IMR-90 (cell line): ENCODE measurements around the gene ZNF480. TPM values are rescaled to one million over a fixed set of nuclear protein-coding genes. Genes with fewer than 3 reads are reported as not detected.

Experiments
- ATAC-seq: fragments of 200-7000 bp; cut with Tn5 transposase; 2 replicates; pipeline ENCODE4 v1.9.1; 2020; ENCODE audit warnings: low read depth, mild to moderate bottlenecking, moderate library complexity
- BruUV-seq: library from RNA; stranded (reverse); fragments of 400-500 nt; replicated peaks from 2 replicates; lab custom pipeline; 2021; lab: Mats Ljungman, UMichigan
- CTCF ChIA-PET: fragments of 300-600 bp; formaldehyde crosslinking; extraction: SDS; loops from one replicate; lab custom pipeline; 2021; ENCODE audit warnings: antibody characterized with exemption; lab: Yijun Ruan, JAX
- POLR2A ChIA-PET: fragments of 300-600 bp; sonication (Branson Sonifier 250); formaldehyde crosslinking; loops from one replicate; lab custom pipeline; 2022; ENCODE audit warnings: antibody characterized with exemption; ENCODE audit not compliant: unreplicated experiment; lab: Charles Lee
- DNase-seq: peaks from one replicate; pipeline ENCODE4 v3.0.0; 2013
- H2AFZ ChIP-seq: replicated peaks from 2 replicates; pipeline ENCODE3; 2013; ENCODE audit warnings: low read length, mild to moderate bottlenecking; ENCODE audit not compliant: poor library complexity
- H2AK5ac ChIP-seq: 2 replicates; pipeline ENCODE4 v1.6.1; 2013; ENCODE audit warnings: low read depth, low read length, inconsistent platforms
- H2AK9ac ChIP-seq: replicated peaks from 2 replicates; pipeline ENCODE3; 2013; ENCODE audit warnings: mild to moderate bottlenecking, low read depth, low read length, moderate library complexity; ENCODE audit not compliant: poor library complexity
- H2BK120ac ChIP-seq: 2 replicates; pipeline ENCODE4 v1.6.1; 2013; ENCODE audit warnings: low read depth, low read length, inconsistent platforms
- H2BK15ac ChIP-seq: 3 replicates; pipeline ENCODE4 v1.6.1; 2013; ENCODE audit warnings: low read depth, low read length, inconsistent platforms
- H2BK20ac ChIP-seq: 2 replicates; pipeline ENCODE4 v1.6.1; 2013; ENCODE audit warnings: low read depth, mild to moderate bottlenecking, inconsistent platforms, low read length, moderate library complexity
- H2BK5ac ChIP-seq: 2 replicates; pipeline ENCODE4 v1.6.1; 2013; ENCODE audit warnings: mild to moderate bottlenecking, low read depth, low read length, inconsistent platforms; ENCODE audit not compliant: poor library complexity, severe bottlenecking
- H3K14ac ChIP-seq: replicated peaks from 2 replicates; pipeline ENCODE4 v1.6.1; 2013; ENCODE audit warnings: low read depth, low read length, inconsistent platforms
- H3K18ac ChIP-seq: 2 replicates; pipeline ENCODE4 v1.6.1; 2013; ENCODE audit warnings: low read depth, low read length, control low read depth
- H3K23ac ChIP-seq: 2 replicates; pipeline ENCODE4 v1.6.1; 2013; ENCODE audit warnings: low read depth, low read length, inconsistent platforms
- H3K27ac ChIP-seq: 2 replicates; pipeline ENCODE4 v1.5.1; 2013; ENCODE audit warnings: mild to moderate bottlenecking, control low read depth, low read length; ENCODE audit not compliant: insufficient read depth
- H3K27me3 ChIP-seq: 2 replicates; pipeline ENCODE4 v1.6.1; 2013; ENCODE audit warnings: low read length; ENCODE audit not compliant: control insufficient read depth, insufficient read depth
- H3K36me3 ChIP-seq: 2 replicates; pipeline ENCODE4 v1.6.1; 2013; ENCODE audit warnings: low read length, mixed read lengths; ENCODE audit not compliant: control insufficient read depth, insufficient read depth
- H3K4ac ChIP-seq: 2 replicates; pipeline ENCODE4 v1.6.1; 2013; ENCODE audit warnings: low read depth, low read length, inconsistent platforms
- H3K4me1 ChIP-seq: 2 replicates; pipeline ENCODE4 v1.6.1; 2013; ENCODE audit warnings: low read length, mixed read lengths; ENCODE audit not compliant: control insufficient read depth, insufficient read depth
- H3K4me2 ChIP-seq: 2 replicates; pipeline ENCODE4 v1.6.1; 2013; ENCODE audit warnings: low read depth, mild to moderate bottlenecking, control low read depth, low read length, moderate library complexity
- H3K4me3 ChIP-seq: 2 replicates; pipeline ENCODE4 v1.5.1; 2013; ENCODE audit warnings: low read depth, mild to moderate bottlenecking, control low read depth, low read length, moderate library complexity; ENCODE audit not compliant: insufficient read depth
- H3K56ac ChIP-seq: 2 replicates; pipeline ENCODE4 v1.6.1; 2013; ENCODE audit warnings: low read length, inconsistent platforms; ENCODE audit not compliant: insufficient read depth; ENCODE audit errors: extremely low read depth
- H3K79me1 ChIP-seq, 2 experiments: 2 replicates each; pipeline ENCODE4 v1.6.1; 2013; ENCODE audit warnings: low read length in 2 of 2, inconsistent platforms in 1 of 2, low read depth in 1 of 2
- H3K9ac ChIP-seq: 2 replicates; pipeline ENCODE4 v1.6.1; 2013; ENCODE audit warnings: low read depth, low read length, control low read depth
- H3K9me1 ChIP-seq: 2 replicates; pipeline ENCODE4 v1.6.1; 2013; ENCODE audit warnings: low read length, inconsistent platforms; ENCODE audit not compliant: insufficient read depth
- H3K9me3 ChIP-seq: 2 replicates; pipeline ENCODE4 v1.6.1; 2013; ENCODE audit warnings: low read length; ENCODE audit not compliant: control insufficient read depth, insufficient read depth
- H4K20me1 ChIP-seq: 2 replicates; pipeline ENCODE4 v1.6.1; 2013; ENCODE audit warnings: low read length, inconsistent platforms; ENCODE audit not compliant: insufficient read depth
- H4K5ac ChIP-seq: 2 replicates; pipeline ENCODE4 v1.6.1; 2013; ENCODE audit warnings: mild to moderate bottlenecking, low read depth, low read length, control low read depth
- H4K8ac ChIP-seq, 2 experiments: 2 replicates each; pipeline ENCODE4 v1.6.1; 2013; ENCODE audit warnings: low read depth in 2 of 2, low read length in 2 of 2, control low read depth in 1 of 2, inconsistent platforms in 1 of 2
- H4K91ac ChIP-seq: 2 replicates; pipeline ENCODE4 v1.6.1; 2013; ENCODE audit warnings: low read depth, low read length, inconsistent platforms; ENCODE audit not compliant: insufficient read depth
- BHLHE40 ChIP-seq: fragments of 150-350 bp; IDR thresholded peaks from 2 replicates; pipeline ENCODE4 v1.6.1; 2016; ENCODE audit warnings: mild to moderate bottlenecking, low read depth, low read length
- CEBPB ChIP-seq: IDR thresholded peaks from 2 replicates; pipeline ENCODE4 v1.6.1; 2012; ENCODE audit warnings: low read depth, low read length, improper control_type of control experiment
- ELK1 ChIP-seq: fragments of 150-350 bp; IDR thresholded peaks from 2 replicates; pipeline ENCODE4 v1.6.1; 2016; ENCODE audit warnings: low read depth, mild to moderate bottlenecking, low read length, moderate library complexity, borderline replicate concordance
- FOS ChIP-seq: fragments of 150-350 bp; IDR thresholded peaks from 2 replicates; pipeline ENCODE4 v1.6.1; 2016; ENCODE audit warnings: low read depth, low read length
- RAD21 ChIP-seq: IDR thresholded peaks from 2 replicates; pipeline ENCODE4 v1.6.1; 2012; ENCODE audit warnings: low read length, improper control_type of control experiment
- RCOR1 ChIP-seq: IDR thresholded peaks from 2 replicates; pipeline ENCODE4 v1.6.1; 2012; ENCODE audit warnings: mild to moderate bottlenecking, low read length, improper control_type of control experiment; ENCODE audit not compliant: insufficient replicate concordance
- USF2 ChIP-seq: fragments of 150-350 bp; IDR thresholded peaks from 2 replicates; pipeline ENCODE4 v1.6.1; 2017; ENCODE audit warnings: mild to moderate bottlenecking, antibody characterized with exemption, low read length, low read depth
- WGBS, 2 experiments: methylation state at CpG; one replicate each; pipeline versions ENCODE4 v1.1.5 to v1.1.7; 2013; ENCODE audit warnings: missing lambda C conversion rate in 2 of 2; ENCODE audit not compliant: insufficient read length in 1 of 2; ENCODE audit errors: extremely low coverage in 2 of 2; 5-methylcytosine and 5-hydroxymethylcytosine counted together
- dilution Hi-C: fragments of 300-500 bp; cut with HindIII; formaldehyde crosslinking; loops from one replicate; pipeline ENCODE4 v1.14.3; 2018; ENCODE audit warnings: low sequenced_read_pairs; ENCODE audit not compliant: unreplicated experiment
- in situ Hi-C: fragments of 300-500 bp; cut with MboI; formaldehyde crosslinking; loops from 3 replicates; pipeline ENCODE4 v1.14.3; 2019; ENCODE audit warnings: low sequenced_read_pairs, inconsistent platforms, mixed read lengths
- intact Hi-C: fragments of 100-400 bp; cut with micrococcal nuclease; formaldehyde crosslinking; loops from 2 replicates; pipeline ENCODE4 v1.10.0; 2022
- polyA plus RNA-seq, 3 experiments: library from polyadenylated mRNA; depleted of rRNA; stranded (reverse); fragments of >200 nt; gene quantifications; 2 replicates each; pipeline ENCODE4 v1.2.3, GENCODE V29; 2012; ENCODE audit warnings: low replicate concordance in 1 of 3
- total RNA-seq: library from RNA; depleted of rRNA; stranded (reverse); fragments of >200 nt; gene quantifications from 2 replicates; pipeline ENCODE4 v1.2.3, GENCODE V29; 2012

The ZNF480 gene
- total and polyA plus RNA-seq, 2 of the 4 experiments (the other 2 are of a cell fraction), result 6.3 to 10.9 TPM

GRCh38 chr19:52322429-52322828 is 25.5 kb downstream of the ZNF480 start:
- intact Hi-C loops (no loop called here), in situ Hi-C loops (no loop called here), dilution Hi-C loops (no loop called here)
- H2BK15ac ChIP-seq, result no peak overlapping the region
- BruUV-seq, result no TSS peak
- H3K9me1 ChIP-seq, result no peaks in the 10 kb centered on the region
- no peak overlapping the region for H3K14ac ChIP-seq
- H4K91ac ChIP-seq, result no peak overlapping the region
- H3K27ac ChIP-seq, result no peak overlapping the region
- H2BK20ac ChIP-seq, result no peak overlapping the region
- H3K79me1 ChIP-seq, result no peaks in the 10 kb centered on the region
- H3K27me3 ChIP-seq, result no peaks in the 10 kb centered on the region
- CTCF ChIA-PET, result no interaction called here
- H2BK120ac ChIP-seq, result no peak overlapping the region
- no CpG with 5 or more reads among the region's 6 CpGs for WGBS, 2 experiments
- TF ChIP-seq RAD21 (no peak), CEBPB (no peak), USF2 (no peak), FOS (no peak), BHLHE40 (no peak), RCOR1 (no peak), ELK1 (no peak)
- POLR2A ChIA-PET, result no interaction called here
- H2BK5ac ChIP-seq, result no peak overlapping the region
- peaks cover 68% of the 10 kb centered on the region for H3K9me3 ChIP-seq
- H3K36me3 ChIP-seq, result peaks cover 35% of the 10 kb centered on the region
- no peak for DNase-seq
- no peak for ATAC-seq
- no peak overlapping the region for H2AK9ac ChIP-seq
- no peak overlapping the region for H2AFZ ChIP-seq
- H3K4me3 ChIP-seq, result no peak overlapping the region
- H3K4me2 ChIP-seq, result no peak overlapping the region
- H3K9ac ChIP-seq, result no peak overlapping the region
- H4K5ac ChIP-seq, result no peak overlapping the region
- H3K18ac ChIP-seq, result no peak overlapping the region
- H3K23ac ChIP-seq, result no peak overlapping the region
- no peaks in the 10 kb centered on the region for H4K20me1 ChIP-seq
- H3K56ac ChIP-seq, result no peak overlapping the region
- no peak overlapping the region for H4K8ac ChIP-seq
- no peak overlapping the region for H2AK5ac ChIP-seq
- H3K4me1 ChIP-seq, result no peaks in the 10 kb centered on the region
- no peak overlapping the region for H3K4ac ChIP-seq
